Mesenchymal stem cell (in vitro differentiated cells and primary cell): ENCODE data around the gene HDAC2.

ENCODE experiments used
- DNase-seq: peaks from one replicate; pipeline ENCODE4 v3.0.0-alpha.2; 2013
- H2AFZ ChIP-seq: one replicate; pipeline ENCODE4 v1.6.1; 2013; ENCODE audit warnings: low read depth, mild to moderate bottlenecking, control low read depth, inconsistent platforms, low read length, moderate library complexity
- H2AK5ac ChIP-seq: 2 replicates; pipeline ENCODE4 v1.6.1; 2013; ENCODE audit warnings: low read length, moderate library complexity, mild to moderate bottlenecking, inconsistent platforms; ENCODE audit not compliant: severe bottlenecking
- H2BK120ac ChIP-seq: one replicate; pipeline ENCODE4 v1.6.1; 2013; ENCODE audit warnings: low read depth, mild to moderate bottlenecking, inconsistent platforms, low read length, moderate library complexity
- H2BK12ac ChIP-seq, 2 experiments: one replicate each; pipeline ENCODE4 v1.6.1; 2013; ENCODE audit warnings: inconsistent platforms in 2 of 2, low read length in 2 of 2, mild to moderate bottlenecking in 2 of 2, moderate library complexity in 2 of 2, control low read depth in 1 of 2
- H2BK15ac ChIP-seq: one replicate; pipeline ENCODE4 v1.6.1; 2013; ENCODE audit warnings: mild to moderate bottlenecking, low read depth, inconsistent platforms; ENCODE audit not compliant: poor library complexity, severe bottlenecking
- H2BK5ac ChIP-seq: 2 replicates; pipeline ENCODE4 v1.6.1; 2013; ENCODE audit warnings: low read depth, mild to moderate bottlenecking, low read length, control low read depth, inconsistent platforms; ENCODE audit not compliant: poor library complexity, severe bottlenecking
- H3K14ac ChIP-seq, 2 experiments: one replicate each; pipeline ENCODE4 v1.6.1; 2013; ENCODE audit warnings: inconsistent platforms in 2 of 2, low read length in 2 of 2, control low read depth in 1 of 2, mild to moderate bottlenecking in 1 of 2, moderate library complexity in 1 of 2
- H3K18ac ChIP-seq, 2 experiments: one replicate each; pipeline ENCODE4 v1.6.1; 2013; ENCODE audit warnings: inconsistent platforms in 2 of 2, low read length in 2 of 2, control low read depth in 1 of 2, low read depth in 1 of 2, mild to moderate bottlenecking in 1 of 2
- H3K23ac ChIP-seq, 2 experiments: one replicate each; pipeline ENCODE4 v1.6.1; 2013; ENCODE audit warnings: inconsistent platforms in 2 of 2, low read length in 2 of 2, mild to moderate bottlenecking in 2 of 2, moderate library complexity in 2 of 2, control low read depth in 1 of 2
- H3K27ac ChIP-seq: 2 replicates; pipeline ENCODE4 v1.5.1; 2013; ENCODE audit warnings: mild to moderate bottlenecking, moderate library complexity, low read length, control low read depth, inconsistent platforms; ENCODE audit not compliant: poor library complexity, severe bottlenecking
- H3K27me3 ChIP-seq, 2 experiments: 2 replicates each; pipeline versions ENCODE4 v1.6.1 to v1.7.0; 2013; ENCODE audit warnings: low read length in 2 of 2, mild to moderate bottlenecking in 2 of 2, moderate library complexity in 2 of 2, control low read depth in 1 of 2, inconsistent platforms in 1 of 2; ENCODE audit not compliant: control insufficient read depth in 1 of 2, insufficient read depth in 1 of 2
- H3K36me3 ChIP-seq, 2 experiments: 2 replicates each; pipeline versions ENCODE4 v1.6.1 to v1.7.0; 2013; ENCODE audit warnings: low read length in 2 of 2, control low read depth in 1 of 2, inconsistent platforms in 1 of 2, low read depth in 1 of 2, mild to moderate bottlenecking in 1 of 2; ENCODE audit not compliant: insufficient read depth in 2 of 2, control insufficient read depth in 1 of 2
- H3K4ac ChIP-seq, 2 experiments: one replicate each; pipeline ENCODE4 v1.6.1; 2013; ENCODE audit warnings: inconsistent platforms in 2 of 2, low read length in 2 of 2, mild to moderate bottlenecking in 2 of 2, moderate library complexity in 2 of 2, control low read depth in 1 of 2, low read depth in 1 of 2
- H3K4me1 ChIP-seq: 2 replicates; pipeline ENCODE4 v1.6.1; 2013; ENCODE audit warnings: low read depth, low read length, control low read depth; ENCODE audit not compliant: control insufficient read depth, insufficient read depth
- H3K4me2 ChIP-seq: 2 replicates; pipeline ENCODE4 v1.6.1; 2013; ENCODE audit warnings: low read length, mild to moderate bottlenecking, inconsistent platforms; ENCODE audit not compliant: poor library complexity, severe bottlenecking
- H3K4me3 ChIP-seq, 2 experiments: 2 replicates each; pipeline versions ENCODE4 v1.5.1 to v1.7.0; 2013; ENCODE audit warnings: low read length in 2 of 2, mild to moderate bottlenecking in 2 of 2, control low read depth in 1 of 2, low read depth in 1 of 2; ENCODE audit not compliant: insufficient read depth in 1 of 2
- H3K79me1 ChIP-seq: replicated peaks from 2 replicates; pipeline ENCODE4 v1.6.1; 2013; ENCODE audit warnings: mild to moderate bottlenecking, control low read depth, low read length, inconsistent platforms; ENCODE audit not compliant: poor library complexity, severe bottlenecking
- H3K9ac ChIP-seq: 2 replicates; pipeline ENCODE4 v1.7.0; 2013; ENCODE audit warnings: mild to moderate bottlenecking, low read length, moderate library complexity
- H3K9me3 ChIP-seq: 2 replicates; pipeline ENCODE4 v1.7.0; 2013; ENCODE audit warnings: mild to moderate bottlenecking, low read length; ENCODE audit not compliant: control insufficient read depth
- H4K8ac ChIP-seq: one replicate; pipeline ENCODE4 v1.6.1; 2013; ENCODE audit warnings: inconsistent platforms, mild to moderate bottlenecking, low read length, moderate library complexity
- H4K91ac ChIP-seq: one replicate; pipeline ENCODE4 v1.6.1; 2013; ENCODE audit warnings: mild to moderate bottlenecking, low read length, inconsistent platforms
- WGBS: methylation state at CpG from one replicate; pipeline ENCODE4 v1.1.7; 2013; ENCODE audit warnings: mixed read lengths; 5-methylcytosine and 5-hydroxymethylcytosine counted together

The HDAC2 gene

GRCh38 chr6:113969888-113970804 is 802 bp downstream of the HDAC2 start:
- Histone ChIP-seq H3K4me3 (peak overlapping the region; percentile 98 to 99), H3K4me2 (peak overlapping the region; percentile 68), H3K79me1 (peaks cover 4% of the 10 kb centered on the region), H2AK5ac (peak overlapping the region; percentile 58), H3K9me3 (no peaks in the 10 kb centered on the region), H3K36me3 (no peaks in the 10 kb centered on the region), H2BK5ac (peak overlapping the region; percentile 34), H3K4me1 (peaks cover 5% of the 10 kb centered on the region), H4K8ac (peak overlapping the region; percentile 98), H3K27me3 (no peaks in the 10 kb centered on the region), H4K91ac (peak overlapping the region; percentile 54), H3K23ac (peak overlapping the region in 1 of 2 experiments; percentile 89), H2AFZ (peak overlapping the region; percentile 95), H3K18ac (peak overlapping the region; percentile 98 to 100), H2BK12ac (peak overlapping the region in 1 of 2 experiments; percentile 59), H2BK15ac (peak overlapping the region; percentile 70), H2BK120ac (peak overlapping the region; percentile 71), H3K14ac (peak overlapping the region; percentile 64 to 94), H3K27ac (peak overlapping the region; percentile 57), H3K9ac (peak overlapping the region; percentile 93), H3K4ac (peak overlapping the region; percentile 42 to 97)
- 1% methylated on average over 59 of the region's 70 CpGs for WGBS
- peak; percentile 64 for DNase-seq

- Histone ChIP-seq H3K27ac (no peak overlapping the region), H3K4me1 (peaks cover 5% of the 10 kb centered on the region), H4K8ac (no peak overlapping the region), H2AK5ac (no peak overlapping the region), H3K4me3 (peak overlapping the region in 1 of 2 experiments; percentile 98), H3K79me1 (peaks cover 4% of the 10 kb centered on the region), H3K4ac (no peak overlapping the region), H3K14ac (no peak overlapping the region), H3K9me3 (no peaks in the 10 kb centered on the region), H3K4me2 (peak overlapping the region; percentile 18), H3K9ac (peak overlapping the region; percentile 93), H3K27me3 (no peaks in the 10 kb centered on the region), H3K23ac (no peak overlapping the region), H3K18ac (no peak overlapping the region), H2BK5ac (no peak overlapping the region), H3K36me3 (no peaks in the 10 kb centered on the region), H2BK15ac (no peak overlapping the region), H2BK12ac (no peak overlapping the region), H4K91ac (no peak overlapping the region), H2BK120ac (no peak overlapping the region), H2AFZ (no peak overlapping the region)
- WGBS = 62% methylated on average over 6 of the region's 6 CpGs
- DNase-seq = no peak
Observed at GRCh38 chr6:113968472-113968871, 2.5 kb downstream of the HDAC2 start.

- Histone ChIP-seq H3K4me1 (peaks cover 5% of the 10 kb centered on the region), H2BK12ac (no peak overlapping the region), H3K14ac (no peak overlapping the region), H2BK15ac (no peak overlapping the region), H3K36me3 (no peaks in the 10 kb centered on the region), H3K79me1 (peaks cover 4% of the 10 kb centered on the region), H3K9ac (no peak overlapping the region), H4K91ac (no peak overlapping the region), H2BK120ac (no peak overlapping the region), H2AFZ (no peak overlapping the region), H3K4ac (no peak overlapping the region), H3K9me3 (no peaks in the 10 kb centered on the region), H3K27me3 (no peaks in the 10 kb centered on the region), H2AK5ac (no peak overlapping the region), H2BK5ac (no peak overlapping the region), H3K27ac (no peak overlapping the region), H3K18ac (no peak overlapping the region), H3K23ac (no peak overlapping the region), H4K8ac (no peak overlapping the region), H3K4me3 (no peak overlapping the region), H3K4me2 (no peak overlapping the region)
- no peak for DNase-seq
- 50% methylated on average over 1 of the region's 3 CpGs for WGBS
Observed at GRCh38 chr6:113967777-113968176, 3.2 kb downstream of the HDAC2 start.

GRCh38 chr6:113960795-113961194 is 10.2 kb downstream of the HDAC2 start:
- Histone ChIP-seq H3K4me2 (no peak overlapping the region), H3K36me3 (peaks cover 0 to 33% of the 10 kb centered on the region in 2 experiments), H3K23ac (no peak overlapping the region), H2BK15ac (no peak overlapping the region), H3K4me3 (no peak overlapping the region), H2BK120ac (no peak overlapping the region), H3K4me1 (no peaks in the 10 kb centered on the region), H3K9me3 (no peaks in the 10 kb centered on the region), H3K18ac (no peak overlapping the region), H3K4ac (no peak overlapping the region), H2BK12ac (no peak overlapping the region), H3K9ac (no peak overlapping the region), H3K27me3 (no peaks in the 10 kb centered on the region), H3K14ac (no peak overlapping the region), H3K79me1 (no peaks in the 10 kb centered on the region), H2AK5ac (no peak overlapping the region), H4K91ac (no peak overlapping the region), H3K27ac (no peak overlapping the region), H2AFZ (no peak overlapping the region), H4K8ac (no peak overlapping the region), H2BK5ac (no peak overlapping the region)
- WGBS = 100% methylated on average over 1 of the region's 2 CpGs
- DNase-seq = no peak
